Neural progenitor cell (in vitro differentiated cells): ENCODE data around the gene NAT10. TPM values are rescaled to one million over a fixed set of nuclear protein-coding genes. Genes with fewer than 3 reads are reported as not detected.

ENCODE experiments used
- DNase-seq: peaks from one replicate; pipeline ENCODE4 v3.0.0-alpha.2; 2016; ENCODE audit warnings: low spot score
- H2AFZ ChIP-seq: fragments of 200-600 bp; sonication (generic); replicated peaks from 2 replicates; pipeline ENCODE4 v1.6.1; 2016; ENCODE audit warnings: antibody characterized with exemption
- H3F3A ChIP-seq: fragments of 200-600 bp; sonication (generic); 2 replicates; pipeline ENCODE4 v1.6.1; 2016; ENCODE audit warnings: antibody characterized with exemption, low read depth
- H3K27ac ChIP-seq: fragments of 200-600 bp; sonication (generic); 2 replicates; pipeline ENCODE4 v1.5.1; 2016; ENCODE audit warnings: mild to moderate bottlenecking
- H3K27me3 ChIP-seq: fragments of 200-600 bp; sonication (generic); 2 replicates; pipeline ENCODE4 v1.6.1; 2016; ENCODE audit warnings: mild to moderate bottlenecking, moderate library complexity
- H3K36me3 ChIP-seq: fragments of 200-600 bp; sonication (generic); 2 replicates; pipeline ENCODE4 v1.5.1; 2016
- H3K4me1 ChIP-seq: fragments of 200-600 bp; sonication (generic); 2 replicates; pipeline ENCODE4 v1.6.1; 2016; ENCODE audit warnings: mixed run types
- H3K4me2 ChIP-seq: fragments of 200-600 bp; sonication (generic); 2 replicates; pipeline ENCODE4 v1.6.1; 2016
- H3K4me3 ChIP-seq: fragments of 200-600 bp; sonication (generic); 2 replicates; pipeline ENCODE4 v1.5.1; 2016
- H3K79me2 ChIP-seq: fragments of 200-600 bp; sonication (generic); 2 replicates; pipeline ENCODE4 v1.6.1; 2016; ENCODE audit warnings: low read depth
- H3K9ac ChIP-seq: fragments of 200-600 bp; sonication (generic); 2 replicates; pipeline ENCODE4 v1.6.1; 2016
- H3K9me3 ChIP-seq: fragments of 200-600 bp; sonication (generic); 2 replicates; pipeline ENCODE4 v1.5.1; 2016; ENCODE audit warnings: low read depth
- H4K20me1 ChIP-seq: fragments of 200-600 bp; sonication (generic); 2 replicates; pipeline ENCODE4 v1.6.1; 2016; ENCODE audit warnings: low read depth
- H3K27ac Mint-ChIP-seq: 3 replicates; pipeline ENCODE4 v1.8.0; 2021; ENCODE audit warnings: mixed read lengths
- H3K27me3 Mint-ChIP-seq: 2 replicates; pipeline ENCODE4 v1.8.0; 2022; ENCODE audit warnings: low read depth, mild to moderate bottlenecking, inconsistent platforms, moderate library complexity, mixed read lengths; ENCODE audit not compliant: insufficient read depth
- H3K36me3 Mint-ChIP-seq: 3 replicates; pipeline ENCODE4 v1.8.0; 2021; ENCODE audit warnings: mixed read lengths
- H3K4me1 Mint-ChIP-seq: 3 replicates; pipeline ENCODE4 v1.8.0; 2021; ENCODE audit warnings: mixed read lengths
- H3K4me3 Mint-ChIP-seq: 3 replicates; pipeline ENCODE4 v1.8.0; 2021; ENCODE audit warnings: mild to moderate bottlenecking, moderate library complexity, mixed read lengths
- H3K9me3 Mint-ChIP-seq: 3 replicates; pipeline ENCODE4 v1.8.0; 2020; ENCODE audit warnings: mixed read lengths
- EZH2 ChIP-seq: fragments of 200-600 bp; sonication (generic); IDR thresholded peaks from 2 replicates; pipeline ENCODE4 v1.6.1; 2017; ENCODE audit warnings: antibody characterized with exemption, mild to moderate bottlenecking, moderate library complexity
- EZH2phosphoT487 ChIP-seq: fragments of 200-600 bp; sonication (generic); IDR thresholded peaks from 2 replicates; pipeline ENCODE4 v1.6.1; 2017; ENCODE audit warnings: antibody characterized with exemption
- total RNA-seq: library from RNA; depleted of rRNA; stranded (reverse); fragments of >200 nt; gene quantifications from 2 replicates; pipeline ENCODE4 v1.2.3, GENCODE V29; 2015; ENCODE audit warnings: low replicate concordance
- TF ChIP-seq, protein P1 (sequence below): fragments of 200-600 bp; sonication (generic); IDR thresholded peaks from 2 replicates; pipeline ENCODE4 v1.5.1; 2017; ENCODE audit warnings: antibody characterized with exemption, mild to moderate bottlenecking

NAT10 gene
- total RNA-seq, 1 donor from 2014 or later = 42.9 TPM

GRCh38 chr11:34128824-34129223, 23.4 kb downstream of the NAT10 start:
- no peaks in the 10 kb centered on the region for H3K9me3 ChIP-seq
- H3F3A ChIP-seq = no peaks in the 10 kb centered on the region
- H3K4me1 ChIP-seq = no peaks in the 10 kb centered on the region
- no peak overlapping the region for H2AFZ ChIP-seq
- H3K4me3 ChIP-seq = no peak overlapping the region
- no peak for DNase-seq
- TF ChIP-seq, protein P1, sequence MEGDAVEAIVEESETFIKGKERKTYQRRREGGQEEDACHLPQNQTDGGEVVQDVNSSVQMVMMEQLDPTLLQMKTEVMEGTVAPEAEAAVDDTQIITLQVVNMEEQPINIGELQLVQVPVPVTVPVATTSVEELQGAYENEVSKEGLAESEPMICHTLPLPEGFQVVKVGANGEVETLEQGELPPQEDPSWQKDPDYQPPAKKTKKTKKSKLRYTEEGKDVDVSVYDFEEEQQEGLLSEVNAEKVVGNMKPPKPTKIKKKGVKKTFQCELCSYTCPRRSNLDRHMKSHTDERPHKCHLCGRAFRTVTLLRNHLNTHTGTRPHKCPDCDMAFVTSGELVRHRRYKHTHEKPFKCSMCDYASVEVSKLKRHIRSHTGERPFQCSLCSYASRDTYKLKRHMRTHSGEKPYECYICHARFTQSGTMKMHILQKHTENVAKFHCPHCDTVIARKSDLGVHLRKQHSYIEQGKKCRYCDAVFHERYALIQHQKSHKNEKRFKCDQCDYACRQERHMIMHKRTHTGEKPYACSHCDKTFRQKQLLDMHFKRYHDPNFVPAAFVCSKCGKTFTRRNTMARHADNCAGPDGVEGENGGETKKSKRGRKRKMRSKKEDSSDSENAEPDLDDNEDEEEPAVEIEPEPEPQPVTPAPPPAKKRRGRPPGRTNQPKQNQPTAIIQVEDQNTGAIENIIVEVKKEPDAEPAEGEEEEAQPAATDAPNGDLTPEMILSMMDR = no peak
- TF ChIP-seq EZH2phosphoT487 = no peak
- H3K4me2 ChIP-seq = no peak overlapping the region
- no peak overlapping the region for H3K4me3 Mint-ChIP-seq
- H3K9ac ChIP-seq = no peak overlapping the region
- no peak overlapping the region for H3K27ac ChIP-seq
- H3K36me3 Mint-ChIP-seq = peaks cover 38% of the 10 kb centered on the region
- no peak overlapping the region for H3K27ac Mint-ChIP-seq
- H3K9me3 Mint-ChIP-seq = no peaks in the 10 kb centered on the region
- H4K20me1 ChIP-seq = no peaks in the 10 kb centered on the region
- no peaks in the 10 kb centered on the region for H3K27me3 Mint-ChIP-seq
- H3K27me3 ChIP-seq = no peaks in the 10 kb centered on the region
- peaks cover 8% of the 10 kb centered on the region for H3K36me3 ChIP-seq
- H3K4me1 Mint-ChIP-seq = no peaks in the 10 kb centered on the region
- no peaks in the 10 kb centered on the region for H3K79me2 ChIP-seq

DNA sequence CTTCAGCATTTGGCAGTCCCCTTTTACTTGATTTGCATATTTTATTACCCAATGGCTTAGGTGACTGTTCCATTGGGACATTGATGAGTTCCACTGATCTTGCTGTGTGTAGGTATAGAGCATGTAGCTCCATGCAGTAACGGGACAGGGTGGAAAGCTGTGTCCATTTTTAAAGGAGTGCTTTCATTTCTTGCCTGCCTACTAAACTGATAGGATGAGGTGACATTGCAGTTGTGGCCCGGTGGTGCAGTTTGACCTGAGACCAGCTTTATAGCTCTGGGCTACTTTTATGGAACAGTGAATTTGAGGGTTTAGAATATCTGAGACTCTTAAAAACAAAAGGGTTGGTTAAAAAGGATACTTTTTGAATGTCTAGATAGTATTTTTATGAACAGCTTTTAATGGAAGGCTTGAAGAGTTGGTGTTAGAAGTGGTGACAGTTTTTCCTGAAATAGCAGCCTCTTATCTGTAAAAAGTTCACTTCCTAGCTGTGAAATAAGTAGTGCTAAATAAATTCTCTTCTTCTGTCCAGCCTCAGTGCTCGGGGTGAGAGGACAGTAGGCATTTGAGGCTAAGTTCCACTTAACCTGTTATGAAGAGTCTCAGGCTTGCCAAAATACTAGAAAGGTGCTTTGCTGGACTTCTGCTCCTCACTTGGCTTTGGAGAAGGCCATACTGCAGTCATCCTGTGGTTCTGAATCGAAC, 27.0 kb downstream of the NAT10 start:
- Mint-ChIP-seq H3K4me3 (no peak overlapping the region), H3K27me3 (no peaks in the 10 kb centered on the region), H3K4me1 (no peaks in the 10 kb centered on the region), H3K36me3 (peaks cover 42% of the 10 kb centered on the region), H3K9me3 (no peaks in the 10 kb centered on the region), H3K27ac (no peak overlapping the region)
- Histone ChIP-seq H4K20me1 (no peaks in the 10 kb centered on the region), H3K4me3 (no peak overlapping the region), H3K4me1 (no peaks in the 10 kb centered on the region), H2AFZ (no peak overlapping the region), H3K36me3 (peaks cover 8% of the 10 kb centered on the region), H3K27me3 (no peaks in the 10 kb centered on the region), H3K4me2 (no peak overlapping the region), H3K27ac (no peak overlapping the region), H3F3A (no peaks in the 10 kb centered on the region), H3K79me2 (no peaks in the 10 kb centered on the region), H3K9me3 (no peaks in the 10 kb centered on the region), H3K9ac (no peak overlapping the region)
- DNase-seq = no peak
- TF ChIP-seq EZH2 = no peak

GRCh38 chr11:34134765-34135164, 29.3 kb downstream of the NAT10 start:
- Mint-ChIP-seq H3K4me3 (no peak overlapping the region), H3K27me3 (no peaks in the 10 kb centered on the region), H3K27ac (no peak overlapping the region), H3K9me3 (no peaks in the 10 kb centered on the region), H3K4me1 (no peaks in the 10 kb centered on the region), H3K36me3 (peaks cover 44% of the 10 kb centered on the region)
- DNase-seq = no peak
- Histone ChIP-seq H3K27me3 (no peaks in the 10 kb centered on the region), H3K4me3 (no peak overlapping the region), H2AFZ (no peak overlapping the region), H3K4me1 (no peaks in the 10 kb centered on the region), H3K4me2 (no peak overlapping the region), H3K79me2 (no peaks in the 10 kb centered on the region), H3K9me3 (no peaks in the 10 kb centered on the region), H3K9ac (no peak overlapping the region), H3K36me3 (no peaks in the 10 kb centered on the region), H4K20me1 (no peaks in the 10 kb centered on the region), H3F3A (no peaks in the 10 kb centered on the region), H3K27ac (no peak overlapping the region)
- TF ChIP-seq, protein P1 = no peak
- TF ChIP-seq EZH2 (no peak), EZH2phosphoT487 (no peak)

DNA sequence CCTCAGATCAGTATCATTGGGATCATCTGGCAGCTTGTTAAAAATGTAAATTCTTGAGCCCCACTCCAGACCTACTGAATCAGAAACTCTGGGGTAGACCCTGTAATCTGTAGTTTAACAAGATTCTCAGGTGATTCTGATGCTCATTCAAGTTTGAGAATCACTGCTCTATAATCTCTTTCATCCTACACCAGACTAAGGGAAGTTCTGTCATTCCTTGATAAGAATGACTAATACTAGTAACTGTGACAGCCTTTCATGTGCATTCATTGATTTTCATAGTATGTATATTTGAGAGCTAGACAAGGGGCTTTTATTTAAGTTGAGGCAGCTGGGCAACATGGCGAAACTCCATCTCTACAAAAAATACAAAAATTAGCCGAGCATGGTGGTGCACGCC, 30.0 kb downstream of the NAT10 start:
- Mint-ChIP-seq H3K27ac (no peak overlapping the region), H3K36me3 (peaks cover 46% of the 10 kb centered on the region), H3K4me1 (no peaks in the 10 kb centered on the region), H3K9me3 (no peaks in the 10 kb centered on the region), H3K4me3 (no peak overlapping the region), H3K27me3 (no peaks in the 10 kb centered on the region)
- H3K27me3 ChIP-seq = no peaks in the 10 kb centered on the region
- no peaks in the 10 kb centered on the region for H3K79me2 ChIP-seq
- no peaks in the 10 kb centered on the region for H3K9me3 ChIP-seq
- H3K9ac ChIP-seq = no peak overlapping the region
- H3K4me1 ChIP-seq = no peaks in the 10 kb centered on the region
- H3K4me3 ChIP-seq = no peak overlapping the region
- H4K20me1 ChIP-seq = no peaks in the 10 kb centered on the region
- no peak overlapping the region for H3K27ac ChIP-seq
- no peak for DNase-seq
- TF ChIP-seq EZH2 (no peak), EZH2phosphoT487 (no peak)
- TF ChIP-seq, protein P1 = no peak
- no peaks in the 10 kb centered on the region for H3F3A ChIP-seq
- no peak overlapping the region for H2AFZ ChIP-seq
- no peaks in the 10 kb centered on the region for H3K36me3 ChIP-seq
- no peak overlapping the region for H3K4me2 ChIP-seq
